Measurements from ENCODE around the gene PIEZO2. TPM values are rescaled to one million over a fixed set of nuclear protein-coding genes. Genes with fewer than 3 reads are reported as not detected.
A peak's percentile ranks its signal among the peaks of the same experiment; 100 is the strongest.
"Not testable (repeated sequence)": the region's sequence is repeated elsewhere in the genome, so short reads cannot be mapped to it uniquely, and the experiment has no call there.

The PIEZO2 gene
- polyA plus RNA-seq, 1 donor: 25.1 TPM

DNA sequence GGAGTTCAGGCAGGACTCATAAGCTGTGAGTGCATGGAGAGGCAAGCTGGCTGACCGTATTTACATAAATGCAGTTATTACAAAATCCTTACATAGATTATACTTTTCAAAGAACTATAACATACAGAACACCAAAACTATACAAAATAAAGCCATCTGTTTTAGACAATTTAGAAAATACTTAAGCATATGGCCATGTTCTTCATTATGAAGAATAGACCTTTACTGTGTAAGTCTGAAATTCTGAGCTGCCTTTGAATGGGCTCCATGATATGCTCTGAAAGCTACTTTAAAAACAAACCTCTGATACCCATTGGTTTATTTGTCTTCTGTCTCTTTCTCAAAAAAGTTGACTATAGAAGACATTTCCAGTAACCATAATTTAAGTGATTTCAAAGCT lies 226.7 kb downstream of the PIEZO2 start:
- WGBS (ENCODE audit: insufficient coverage, low lambda C conversion rate): no CpG with 5 or more reads among the region's 1 CpG
- DNase-seq; H3K4me3 ChIP-seq (ENCODE audit: low read length): not testable (repeated sequence)

DNA sequence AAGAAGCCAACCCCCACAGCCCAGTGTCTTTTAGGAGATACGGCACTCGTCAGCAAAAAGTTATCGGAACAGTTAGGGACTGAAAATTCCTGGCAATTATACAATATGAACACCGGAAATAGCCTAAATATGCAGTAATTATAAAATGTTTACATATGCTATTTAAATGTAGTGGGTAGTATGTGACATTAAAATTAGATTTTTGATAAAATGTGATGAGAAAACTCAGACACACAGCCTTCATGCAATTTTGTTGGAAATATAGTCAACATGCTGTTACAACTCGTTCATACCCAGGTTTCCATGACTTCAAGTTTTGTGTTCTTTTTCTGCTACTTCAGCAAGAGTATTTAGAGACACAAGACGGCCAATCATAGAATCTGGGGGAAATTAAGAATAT lies 229.1 kb downstream of the PIEZO2 start:
- WGBS (ENCODE audit: insufficient coverage, low lambda C conversion rate): 100% methylated on average over 3 of the region's 6 CpGs
- not testable (repeated sequence) for DNase-seq; H3K4me3 ChIP-seq (ENCODE audit: low read length); H3K36me3 ChIP-seq (ENCODE audit: control insufficient read depth, insufficient read depth, low read length); H3K27me3 ChIP-seq (ENCODE audit: control insufficient read depth, insufficient read depth, low read length); H3K9me3 ChIP-seq (ENCODE audit: control insufficient read depth, low read depth, low read length); H3K27ac ChIP-seq (ENCODE audit: low read length); H3K4me1 ChIP-seq (ENCODE audit: control insufficient read depth, insufficient read depth, low read length)

More for the DNA sequence above, 226.7 kb downstream of the PIEZO2 start:
- not testable (repeated sequence) for H3K27ac ChIP-seq (ENCODE audit: low read length); H3K9me3 ChIP-seq (ENCODE audit: control insufficient read depth, low read depth, low read length); H3K36me3 ChIP-seq (ENCODE audit: control insufficient read depth, insufficient read depth, low read length); H3K4me1 ChIP-seq (ENCODE audit: control insufficient read depth, insufficient read depth, low read length); H3K27me3 ChIP-seq (ENCODE audit: control insufficient read depth, insufficient read depth, low read length)

DNA sequence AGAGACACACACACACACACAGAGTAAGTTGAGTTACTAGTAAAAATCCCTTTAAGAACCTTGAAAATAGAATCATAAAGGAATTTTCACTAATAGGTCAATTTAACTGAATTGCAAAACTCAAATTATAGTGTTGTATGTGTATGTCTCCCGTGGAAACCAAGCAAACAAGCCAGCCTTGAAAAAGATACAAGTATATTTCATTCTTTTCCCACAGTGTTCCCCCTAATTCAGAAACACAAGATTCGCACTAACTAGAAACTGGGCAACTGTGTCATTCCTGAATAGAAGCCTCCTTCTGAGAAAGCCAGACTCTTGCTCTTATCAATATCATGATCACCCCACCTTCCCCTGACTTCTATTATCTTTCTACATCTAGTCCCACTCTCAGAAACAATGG lies 229.5 kb downstream of the PIEZO2 start:
- Histone ChIP-seq H3K27ac (ENCODE audit: low read length) (no peak overlapping the region), H3K4me3 (ENCODE audit: low read length) (no peak overlapping the region), H3K27me3 (ENCODE audit: control insufficient read depth, insufficient read depth, low read length) (no peaks in the 10 kb centered on the region), H3K9me3 (ENCODE audit: control insufficient read depth, low read depth, low read length) (peaks cover 7% of the 10 kb centered on the region), H3K4me1 (ENCODE audit: control insufficient read depth, insufficient read depth, low read length) (no peaks in the 10 kb centered on the region), H3K36me3 (ENCODE audit: control insufficient read depth, insufficient read depth, low read length) (no peaks in the 10 kb centered on the region)
- WGBS (ENCODE audit: insufficient coverage, low lambda C conversion rate): 88% methylated on average over 1 of the region's 2 CpGs
- no peak for DNase-seq

DNA sequence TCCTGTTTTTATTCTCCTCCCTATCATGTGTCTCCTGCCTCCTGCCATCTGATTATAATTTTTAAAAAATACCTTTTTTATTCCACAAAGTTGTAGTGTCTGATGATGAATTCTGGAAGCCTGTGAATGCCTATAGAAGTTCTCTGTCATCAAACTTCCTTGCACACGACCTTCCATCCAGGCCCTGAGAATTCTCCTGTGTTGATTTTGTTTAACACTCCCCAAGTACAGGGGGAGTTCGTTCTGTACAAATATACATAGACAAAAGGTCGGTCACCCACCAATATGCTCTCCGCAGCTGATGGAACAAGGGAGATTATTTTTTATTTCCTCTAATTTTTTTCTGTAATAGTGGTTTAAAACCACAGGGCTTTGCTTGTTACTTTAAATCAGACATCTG lies 232.5 kb downstream of the PIEZO2 start:
- no peak for DNase-seq
- H3K9me3 ChIP-seq (ENCODE audit: control insufficient read depth, low read depth, low read length): peaks cover 7% of the 10 kb centered on the region
- no peaks in the 10 kb centered on the region for H3K36me3 ChIP-seq (ENCODE audit: control insufficient read depth, insufficient read depth, low read length)
- no peak overlapping the region for H3K4me3 ChIP-seq (ENCODE audit: low read length)
- peaks cover 3% of the 10 kb centered on the region for H3K4me1 ChIP-seq (ENCODE audit: control insufficient read depth, insufficient read depth, low read length)
- no peak overlapping the region for H3K27ac ChIP-seq (ENCODE audit: low read length)
- 67% methylated on average over 1 of the region's 4 CpGs for WGBS (ENCODE audit: insufficient coverage, low lambda C conversion rate)
- no peaks in the 10 kb centered on the region for H3K27me3 ChIP-seq (ENCODE audit: control insufficient read depth, insufficient read depth, low read length)

DNA sequence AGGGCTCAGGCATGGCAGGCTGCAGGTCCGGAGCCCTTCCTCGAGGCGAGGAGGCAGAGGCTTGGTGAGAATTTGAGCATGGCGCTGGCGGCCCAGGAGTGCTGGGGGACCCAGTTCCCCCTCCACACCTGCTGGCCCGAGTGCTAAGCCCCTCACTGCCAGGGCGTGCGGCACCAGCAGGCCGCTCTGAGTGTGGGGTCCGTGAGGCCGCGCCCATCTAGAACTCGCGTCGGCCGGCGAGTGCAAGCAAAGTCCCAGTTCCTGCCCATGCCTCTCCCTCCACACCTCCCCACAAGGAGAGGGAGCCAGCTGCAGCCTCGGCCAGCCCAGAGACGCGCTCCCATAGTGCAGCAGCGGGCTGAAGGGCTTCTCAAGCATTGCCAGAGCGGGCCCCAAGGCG lies 233.0 kb downstream of the PIEZO2 start:
- Histone ChIP-seq H3K27ac (ENCODE audit: low read length) (no peak overlapping the region), H3K9me3 (ENCODE audit: control insufficient read depth, low read depth, low read length) (peaks cover 7% of the 10 kb centered on the region), H3K4me1 (ENCODE audit: control insufficient read depth, insufficient read depth, low read length) (peaks cover 3% of the 10 kb centered on the region), H3K36me3 (ENCODE audit: control insufficient read depth, insufficient read depth, low read length) (no peaks in the 10 kb centered on the region), H3K27me3 (ENCODE audit: control insufficient read depth, insufficient read depth, low read length) (no peaks in the 10 kb centered on the region), H3K4me3 (ENCODE audit: low read length) (no peak overlapping the region)
- WGBS (ENCODE audit: insufficient coverage, low lambda C conversion rate): no CpG with 5 or more reads among the region's 23 CpGs
- no peak for DNase-seq

DNA sequence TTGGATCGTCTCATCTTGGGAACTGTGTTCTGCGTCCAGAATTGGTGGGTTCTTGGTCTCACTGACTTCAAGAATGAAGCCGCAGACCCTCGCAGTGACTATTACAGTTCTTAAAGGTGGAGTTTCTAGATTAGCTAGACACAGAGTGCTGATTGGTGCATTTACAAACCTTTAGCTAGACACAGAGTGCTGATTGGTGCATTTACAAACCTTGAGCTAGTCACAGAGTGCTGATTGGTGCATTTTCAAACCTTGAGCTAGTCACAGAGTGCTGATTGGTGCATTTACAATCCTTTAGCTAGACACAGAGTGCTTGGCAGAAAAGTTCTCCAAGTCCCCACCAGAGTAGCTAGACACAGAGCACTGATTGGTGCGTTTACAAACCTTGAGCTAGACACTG lies 233.6 kb downstream of the PIEZO2 start:
- H3K4me3 ChIP-seq (ENCODE audit: low read length); H3K4me1 ChIP-seq (ENCODE audit: control insufficient read depth, insufficient read depth, low read length); DNase-seq; H3K27me3 ChIP-seq (ENCODE audit: control insufficient read depth, insufficient read depth, low read length); H3K36me3 ChIP-seq (ENCODE audit: control insufficient read depth, insufficient read depth, low read length); H3K27ac ChIP-seq (ENCODE audit: low read length); H3K9me3 ChIP-seq (ENCODE audit: control insufficient read depth, low read depth, low read length): not testable (repeated sequence)
- no CpG with 5 or more reads among the region's 5 CpGs for WGBS (ENCODE audit: insufficient coverage, low lambda C conversion rate)

DNA sequence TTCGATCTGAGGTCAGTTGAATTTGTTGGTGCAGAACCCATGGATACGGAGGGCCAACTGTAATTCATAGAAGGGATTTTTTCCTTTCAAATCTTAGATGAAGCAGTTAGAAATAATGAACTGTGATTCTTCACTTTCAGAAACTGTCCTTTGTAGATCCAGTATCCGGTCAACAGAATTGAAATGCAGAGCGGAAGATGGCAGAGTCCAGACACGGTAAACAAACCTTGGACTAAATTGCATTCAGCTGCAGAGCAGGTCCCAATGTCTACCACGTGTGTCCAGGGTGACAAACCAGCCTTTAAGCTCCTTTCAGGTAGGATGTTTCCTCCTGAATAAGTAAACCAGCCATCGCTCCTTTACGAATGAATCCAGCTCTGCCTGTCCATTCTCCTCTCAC lies 234.8 kb downstream of the PIEZO2 start:
- DNase-seq; H3K27me3 ChIP-seq (ENCODE audit: control insufficient read depth, insufficient read depth, low read length); H3K27ac ChIP-seq (ENCODE audit: low read length); H3K9me3 ChIP-seq (ENCODE audit: control insufficient read depth, low read depth, low read length); H3K4me1 ChIP-seq (ENCODE audit: control insufficient read depth, insufficient read depth, low read length); H3K4me3 ChIP-seq (ENCODE audit: low read length); H3K36me3 ChIP-seq (ENCODE audit: control insufficient read depth, insufficient read depth, low read length): not testable (repeated sequence)
- WGBS (ENCODE audit: insufficient coverage, low lambda C conversion rate): no CpG with 5 or more reads among the region's 8 CpGs

DNA sequence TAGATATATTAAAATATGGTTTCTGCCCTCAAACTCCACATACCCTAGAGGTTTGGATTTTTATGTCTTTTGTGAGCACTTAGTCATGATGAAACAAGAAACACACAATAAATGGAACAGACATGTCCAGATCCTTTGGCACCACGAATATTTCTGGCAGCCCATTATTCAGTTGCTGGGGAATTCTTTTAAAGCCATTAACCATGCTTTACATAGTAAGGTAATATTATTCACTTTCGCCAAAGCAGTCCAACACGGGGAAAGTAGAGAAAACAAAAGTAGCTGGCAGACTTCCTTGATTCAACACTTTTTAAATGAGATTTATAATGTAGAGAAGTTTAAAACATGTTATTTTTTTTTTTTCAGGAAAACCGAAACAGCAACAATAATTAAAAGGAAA lies 235.4 kb downstream of the PIEZO2 start:
- Histone ChIP-seq H3K27ac (ENCODE audit: low read length) (no peak overlapping the region), H3K9me3 (ENCODE audit: control insufficient read depth, low read depth, low read length) (peaks cover 7% of the 10 kb centered on the region), H3K36me3 (ENCODE audit: control insufficient read depth, insufficient read depth, low read length) (peaks cover under 1% of the 10 kb centered on the region), H3K4me1 (ENCODE audit: control insufficient read depth, insufficient read depth, low read length) (peaks cover 3% of the 10 kb centered on the region), H3K27me3 (ENCODE audit: control insufficient read depth, insufficient read depth, low read length) (no peaks in the 10 kb centered on the region), H3K4me3 (ENCODE audit: low read length) (no peak overlapping the region)
- 100% methylated on average over 3 of the region's 4 CpGs for WGBS (ENCODE audit: insufficient coverage, low lambda C conversion rate)
- DNase-seq: no peak

DNA sequence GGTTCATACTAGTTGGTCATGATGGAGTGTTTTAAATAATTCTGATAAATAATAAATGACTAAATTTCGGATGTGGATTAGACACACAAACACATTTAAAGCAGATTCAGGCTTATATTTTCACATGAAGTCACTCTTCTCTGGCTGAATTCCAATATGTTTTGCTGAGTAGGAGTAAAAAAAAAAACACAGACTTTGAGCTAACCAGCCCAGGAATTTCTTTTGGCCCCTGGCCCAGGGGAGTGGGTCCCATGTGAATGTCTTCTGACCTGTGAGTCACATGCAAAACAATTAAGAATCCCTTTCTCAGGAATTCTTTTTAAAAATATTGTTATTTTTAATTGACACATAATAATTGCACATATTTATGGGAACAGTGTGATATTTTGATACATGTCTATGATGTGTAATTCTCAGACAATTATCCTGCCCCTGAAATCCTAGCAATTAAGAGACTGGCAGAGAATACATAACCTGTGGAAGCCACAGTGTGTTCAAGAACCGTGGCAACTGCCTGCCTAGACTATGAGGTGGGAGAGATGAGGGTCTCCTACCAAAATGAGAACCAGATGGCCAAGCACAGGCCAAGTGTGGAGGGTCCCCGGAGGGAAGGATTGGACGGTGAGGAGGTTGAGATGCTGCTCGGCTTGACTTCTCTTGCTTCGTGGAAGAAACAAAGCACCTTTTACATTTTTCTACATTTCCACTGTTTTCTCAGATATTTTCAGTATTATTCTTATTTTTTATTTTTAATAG lies 236.4 kb downstream of the PIEZO2 start:
- WGBS (ENCODE audit: insufficient coverage, low lambda C conversion rate): 81% methylated on average over 3 of the region's 6 CpGs

DNA sequence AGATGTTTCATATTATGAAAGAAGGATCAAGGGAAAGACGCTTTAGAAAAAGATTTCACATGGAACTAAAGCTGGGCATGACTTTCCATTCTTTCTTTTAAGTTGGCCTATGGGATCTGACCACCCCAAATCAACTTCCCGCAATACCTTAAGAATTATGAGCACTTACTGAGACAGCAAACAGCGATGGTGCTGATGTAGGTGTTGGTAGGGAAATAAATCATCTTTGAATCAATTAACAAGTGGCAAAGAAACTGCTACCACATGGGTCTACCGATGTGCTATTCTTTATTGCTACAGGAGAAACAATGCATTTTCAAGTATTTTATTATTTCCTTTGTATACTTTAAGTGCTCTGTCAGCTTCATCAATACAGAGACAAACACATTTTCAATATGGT lies 239.6 kb downstream of the PIEZO2 start:
- no peak for DNase-seq
- H3K4me3 ChIP-seq (ENCODE audit: low read length): no peak overlapping the region
- peaks cover 5% of the 10 kb centered on the region for H3K36me3 ChIP-seq (ENCODE audit: control insufficient read depth, insufficient read depth, low read length)
- H3K27ac ChIP-seq (ENCODE audit: low read length): no peak overlapping the region
- H3K27me3 ChIP-seq (ENCODE audit: control insufficient read depth, insufficient read depth, low read length): no peaks in the 10 kb centered on the region
- 94% methylated on average over 2 of the region's 4 CpGs for WGBS (ENCODE audit: insufficient coverage, low lambda C conversion rate)
- H3K4me1 ChIP-seq (ENCODE audit: control insufficient read depth, insufficient read depth, low read length): peaks cover 3% of the 10 kb centered on the region
- H3K9me3 ChIP-seq (ENCODE audit: control insufficient read depth, low read depth, low read length): no peaks in the 10 kb centered on the region

More for the DNA sequence above, 236.4 kb downstream of the PIEZO2 start:
- H3K36me3 ChIP-seq (ENCODE audit: control insufficient read depth, insufficient read depth, low read length): peaks cover 5% of the 10 kb centered on the region
- peaks cover 3% of the 10 kb centered on the region for H3K4me1 ChIP-seq (ENCODE audit: control insufficient read depth, insufficient read depth, low read length)
- H3K27me3 ChIP-seq (ENCODE audit: control insufficient read depth, insufficient read depth, low read length): no peaks in the 10 kb centered on the region
- H3K4me3 ChIP-seq (ENCODE audit: low read length): no peak overlapping the region
- H3K27ac ChIP-seq (ENCODE audit: low read length): peak overlapping the region; percentile 77
- peaks cover 7% of the 10 kb centered on the region for H3K9me3 ChIP-seq (ENCODE audit: control insufficient read depth, low read depth, low read length)
- peak; percentile 64 to 78 for DNase-seq

DNA sequence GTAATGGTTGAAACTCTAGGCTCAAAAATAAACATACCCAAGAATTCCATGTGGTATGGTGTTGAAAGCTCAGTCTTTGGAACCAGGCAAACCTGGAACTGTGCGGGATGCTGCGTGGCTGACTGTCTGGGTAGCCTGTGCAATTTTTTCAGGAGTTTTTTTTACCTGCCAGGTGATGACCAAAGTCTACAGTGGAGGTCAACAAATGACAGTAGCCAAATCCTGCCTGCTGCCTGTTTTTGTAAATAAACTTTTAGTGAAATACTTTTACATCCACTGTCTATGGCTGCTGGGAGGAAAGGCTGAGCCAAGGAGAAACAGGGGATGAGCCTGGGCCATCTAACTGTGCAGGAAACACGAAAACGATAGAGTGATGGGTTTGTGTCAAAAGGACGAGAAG lies 240.6 kb downstream of the PIEZO2 start:
- H3K27ac ChIP-seq (ENCODE audit: low read length): no peak overlapping the region
- DNase-seq: no peak
- WGBS (ENCODE audit: insufficient coverage, low lambda C conversion rate): 90% methylated on average over 3 of the region's 5 CpGs

More for the DNA sequence above, 240.6 kb downstream of the PIEZO2 start:
- Histone ChIP-seq H3K4me3 (ENCODE audit: low read length) (no peak overlapping the region), H3K36me3 (ENCODE audit: control insufficient read depth, insufficient read depth, low read length) (peaks cover 5% of the 10 kb centered on the region), H3K4me1 (ENCODE audit: control insufficient read depth, insufficient read depth, low read length) (peaks cover 3% of the 10 kb centered on the region), H3K9me3 (ENCODE audit: control insufficient read depth, low read depth, low read length) (no peaks in the 10 kb centered on the region), H3K27me3 (ENCODE audit: control insufficient read depth, insufficient read depth, low read length) (no peaks in the 10 kb centered on the region)
